HG03460 (cell line): ENCODE data around the gene TSC22D4.

Experiments used
- ATAC-seq: cut with Tn5 transposase; IDR thresholded peaks from one replicate; pipeline ENCODE4 v1.9.1; 2021; ENCODE audit not compliant: unreplicated experiment

TSC22D4 gene

GRCh38 chr7:100430493-100431285, 48.3 kb downstream of the TSC22D4 start:
- ATAC-seq = no peak

- peak; percentile 35 for ATAC-seq
Observed at GRCh38 chr7:100429637-100430492, 49.1 kb downstream of the TSC22D4 start, which contains the start of gene MEPCE. MEPCE (plus strand) TSS chr7:100429831; CDS start chr7:100430019, 188 bp downstream.

- ATAC-seq = peak; percentile 42
Observed at GRCh38 chr7:100428967-100429636, 49.9 kb downstream of the TSC22D4 start.

GRCh38 chr7:100428199-100428966, 50.6 kb downstream of the TSC22D4 start, which contains the start of gene ZCWPW1:
ZCWPW1 (minus strand) TSS chr7:100428703; CDS start chr7:100420649, 8,054 bp downstream.
- ATAC-seq = peak; percentile 46

GRCh38 chr7:100427762-100428198, 51.2 kb downstream of the TSC22D4 start:
- ATAC-seq = no peak

GRCh38 chr7:100426516-100426915, 52.5 kb downstream of the TSC22D4 start:
- ATAC-seq = no peak

- no peak for ATAC-seq
Observed at GRCh38 chr7:100425347-100425746, 53.7 kb downstream of the TSC22D4 start.

GRCh38 chr7:100423315-100423714, 55.7 kb downstream of the TSC22D4 start:
- no peak for ATAC-seq

- ATAC-seq = no peak
Observed at GRCh38 chr7:100419660-100420226, 59.3 kb downstream of the TSC22D4 start.

- no peak for ATAC-seq
Observed at GRCh38 chr7:100418930-100419659, 59.9 kb downstream of the TSC22D4 start.
